Esophagus (tissue), 2 donors: ENCODE data around the gene COX19. TPM values are rescaled to one million over a fixed set of nuclear protein-coding genes. Genes with fewer than 3 reads are reported as not detected.

Source experiments
- H3K27ac ChIP-seq, 2 donors: one replicate each; pipeline ENCODE4 v1.5.1; 2013; ENCODE audit warnings: low read depth in 2 of 2, mild to moderate bottlenecking in 2 of 2, inconsistent platforms in 1 of 2, low read length in 1 of 2, moderate library complexity in 1 of 2
- H3K27me3 ChIP-seq, 2 donors: one replicate each; pipeline ENCODE4 v1.6.1; 2013; ENCODE audit warnings: low read length in 2 of 2, control low read depth in 1 of 2, mild to moderate bottlenecking in 1 of 2; ENCODE audit not compliant: insufficient read depth in 2 of 2, control insufficient read depth in 1 of 2
- H3K36me3 ChIP-seq, 2 donors: one replicate each; pipeline ENCODE4 v1.6.1; 2013; ENCODE audit warnings: low read length in 1 of 2; ENCODE audit not compliant: control insufficient read depth in 2 of 2, insufficient read depth in 2 of 2
- H3K4me1 ChIP-seq, 2 donors: one replicate each; pipeline ENCODE4 v1.6.1; 2013; ENCODE audit warnings: low read length in 1 of 2; ENCODE audit not compliant: control insufficient read depth in 2 of 2, insufficient read depth in 2 of 2
- H3K4me3 ChIP-seq, 2 donors: one replicate each; pipeline ENCODE4 v1.5.1; 2013; ENCODE audit warnings: low read length in 2 of 2, mild to moderate bottlenecking in 2 of 2, low read depth in 1 of 2, moderate library complexity in 1 of 2
- H3K9me3 ChIP-seq, 2 donors: one replicate each; pipeline ENCODE4 v1.6.1; 2013; ENCODE audit warnings: mild to moderate bottlenecking in 2 of 2, low read depth in 1 of 2, low read length in 1 of 2, moderate library complexity in 1 of 2; ENCODE audit not compliant: control insufficient read depth in 2 of 2, insufficient read depth in 1 of 2
- WGBS, 2 donors: extraction: QIAGEN DNeasy Blood & Tissue Kit; methylation state at CpG; one replicate each; pipeline ENCODE4 v1.1.7; 2013; 5-methylcytosine and 5-hydroxymethylcytosine counted together
- polyA plus RNA-seq, 2 donors: library from polyadenylated mRNA; stranded (reverse); fragments of 200-250 nt; gene quantifications; one replicate each; pipeline ENCODE4 v1.2.3, GENCODE V29; 2013
- donor health status: healthy with polysubstance abuse.
- donor health status: Bipolar disorder and iron deficiency.

COX19 gene
- polyA plus RNA-seq, 2 donors: 4.1 to 5.5 TPM

- no peaks in the 10 kb centered on the region for H3K9me3 ChIP-seq
- WGBS, 2 donors: 90 to 91% methylated on average over 13 of the region's 13 CpGs
- H3K4me3 ChIP-seq: no peak overlapping the region
- no peak overlapping the region for H3K27ac ChIP-seq
- H3K36me3 ChIP-seq: peaks cover 0 to 14% of the 10 kb centered on the region in 2 donors
- H3K4me1 ChIP-seq: peaks cover 2 to 5% of the 10 kb centered on the region in 2 donors
- H3K27me3 ChIP-seq: no peaks in the 10 kb centered on the region
Observed at GRCh38 chr7:1018334-1018695, 43.0 kb upstream of the COX19 start.

- no peaks in the 10 kb centered on the region for H3K9me3 ChIP-seq
Observed at GRCh38 chr7:1017586-1018333, 42.4 kb upstream of the COX19 start.

GRCh38 chr7:1016577-1017531 lies 41.5 kb upstream of the COX19 start:
- 94 to 95% methylated on average over 51 of the region's 51 CpGs for WGBS, 2 donors
- no peaks in the 10 kb centered on the region for H3K27me3 ChIP-seq
- peaks cover 6 to 13% of the 10 kb centered on the region in 2 donors for H3K4me1 ChIP-seq
- no peaks in the 10 kb centered on the region for H3K9me3 ChIP-seq
- H3K4me3 ChIP-seq: no peak overlapping the region
- H3K36me3 ChIP-seq: peaks cover 0 to 12% of the 10 kb centered on the region in 2 donors
- no peak overlapping the region for H3K27ac ChIP-seq

More at GRCh38 chr7:1017586-1018333, 42.4 kb upstream of the COX19 start:
- H3K4me1 ChIP-seq: peaks cover 3 to 8% of the 10 kb centered on the region in 2 donors
- WGBS, 2 donors: 93% methylated on average over 34 of the region's 34 CpGs
- H3K27me3 ChIP-seq: no peaks in the 10 kb centered on the region
- no peak overlapping the region for H3K4me3 ChIP-seq
- peaks cover 0 to 14% of the 10 kb centered on the region in 2 donors for H3K36me3 ChIP-seq
- H3K27ac ChIP-seq: no peak overlapping the region

- Histone ChIP-seq H3K27me3 (no peaks in the 10 kb centered on the region), H3K4me3 (no peak overlapping the region), H3K36me3 (peaks cover 0 to 7% of the 10 kb centered on the region in 2 donors), H3K9me3 (no peaks in the 10 kb centered on the region), H3K27ac (no peak overlapping the region), H3K4me1 (peaks cover 6 to 18% of the 10 kb centered on the region in 2 donors)
- 74 to 81% methylated on average over 28 of the region's 28 CpGs for WGBS, 2 donors
Observed at GRCh38 chr7:1015196-1016121, 40.1 kb upstream of the COX19 start.

- Histone ChIP-seq H3K27ac (no peak overlapping the region), H3K36me3 (peaks cover 0 to 9% of the 10 kb centered on the region in 2 donors), H3K4me1 (peaks cover 6 to 18% of the 10 kb centered on the region in 2 donors), H3K4me3 (no peak overlapping the region), H3K9me3 (no peaks in the 10 kb centered on the region), H3K27me3 (no peaks in the 10 kb centered on the region)
- 63 to 82% methylated on average over 20 of the region's 20 CpGs for WGBS, 2 donors
Observed at GRCh38 chr7:1014681-1015080, 39.3 kb upstream of the COX19 start.

- Histone ChIP-seq H3K9me3 (no peaks in the 10 kb centered on the region), H3K36me3 (peaks cover 0 to 11% of the 10 kb centered on the region in 2 donors), H3K4me3 (no peak overlapping the region), H3K4me1 (peaks cover 6 to 18% of the 10 kb centered on the region in 2 donors), H3K27ac (no peak overlapping the region), H3K27me3 (no peaks in the 10 kb centered on the region)
- 74 to 79% methylated on average over 11 of the region's 11 CpGs for WGBS, 2 donors
Observed at GRCh38 chr7:1013581-1013980, 38.2 kb upstream of the COX19 start.

- Histone ChIP-seq H3K4me3 (no peak overlapping the region), H3K27ac (no peak overlapping the region), H3K36me3 (peaks cover 0 to 8% of the 10 kb centered on the region in 2 donors), H3K4me1 (peaks cover 6 to 22% of the 10 kb centered on the region in 2 donors), H3K27me3 (no peaks in the 10 kb centered on the region), H3K9me3 (no peaks in the 10 kb centered on the region)
- 61 to 66% methylated on average over 29 to 30 of the region's 30 CpGs for WGBS, 2 donors
Observed at GRCh38 chr7:1012716-1013095, 37.4 kb upstream of the COX19 start.

DNA sequence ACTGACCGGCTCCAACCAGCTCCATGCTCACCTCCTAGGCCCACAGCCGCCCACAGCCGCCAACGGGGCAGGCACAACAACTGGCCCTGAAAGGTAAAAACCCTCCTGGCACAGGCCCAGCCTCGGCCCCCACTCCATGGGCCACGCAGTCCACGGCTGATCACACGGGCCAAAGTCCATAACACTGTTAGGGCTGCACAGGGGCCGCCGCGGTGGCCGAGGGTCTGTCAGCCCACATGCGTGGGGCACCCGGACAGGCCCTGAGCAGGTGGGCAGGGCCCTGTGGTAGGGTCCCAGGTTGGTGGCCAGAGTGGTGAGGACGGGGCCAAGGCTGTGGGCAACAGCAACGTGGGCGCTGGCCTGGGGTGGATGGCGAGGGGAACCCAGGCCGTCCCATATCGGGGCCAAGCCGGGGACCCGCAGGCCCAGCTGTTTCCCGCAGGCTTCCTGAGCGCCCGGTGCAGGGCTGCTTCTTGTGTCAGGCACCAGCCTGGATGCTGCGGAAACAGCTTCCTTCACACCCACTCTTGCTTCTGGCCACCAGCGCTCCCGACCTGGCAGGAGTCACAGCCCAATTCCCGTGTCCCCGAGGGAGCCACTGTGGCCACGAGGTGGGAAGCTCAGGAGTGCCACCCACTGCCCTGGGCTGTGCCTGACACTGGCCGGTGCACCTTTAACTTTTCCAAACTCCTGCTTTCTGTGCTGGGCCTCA lies 36.8 kb upstream of the COX19 start:
- WGBS, 2 donors: 77 to 82% methylated on average over 30 to 32 of the region's 32 CpGs
- Histone ChIP-seq H3K27ac (no peak overlapping the region), H3K27me3 (no peaks in the 10 kb centered on the region), H3K4me1 (peaks cover 6 to 25% of the 10 kb centered on the region in 2 donors), H3K4me3 (no peak overlapping the region), H3K36me3 (peaks cover 0 to 11% of the 10 kb centered on the region in 2 donors), H3K9me3 (no peaks in the 10 kb centered on the region)
